AG04450 (cell line): ENCODE measurements around the gene CFAP251. TPM values are rescaled to one million over a fixed set of nuclear protein-coding genes. Genes with fewer than 3 reads are reported as not detected.

Experiments
- CTCF ChIA-PET: fragments of 300-600, 350-600 bp; formaldehyde crosslinking; extraction: SDS; loops from one replicate; lab custom pipeline; 2022; ENCODE audit warnings: antibody characterized with exemption, inconsistent platforms; lab: Charles Lee
- POLR2A ChIA-PET: fragments of 350-600 bp; formaldehyde crosslinking; extraction: SDS; loops from one replicate; lab custom pipeline; 2021; ENCODE audit warnings: antibody characterized with exemption, inconsistent platforms; lab: Yijun Ruan, JAX
- DNase-seq: peaks from one replicate; pipeline ENCODE4 v3.0.0-alpha.2; 2011; ENCODE audit warnings: low read depth, low spot score
- H3K27ac ChIP-seq: one replicate; pipeline ENCODE4 v1.5.1; 2012; ENCODE audit warnings: low read depth, low read length, control low read depth
- H3K27me3 ChIP-seq: one replicate; pipeline ENCODE4 v1.6.0; 2012; ENCODE audit warnings: low read length; ENCODE audit not compliant: control insufficient read depth, insufficient read depth
- H3K4me3 ChIP-seq: 2 replicates; pipeline ENCODE4 v1.5.1; 2011; ENCODE audit warnings: mild to moderate bottlenecking, low read depth, low read length, control low read depth
- H3K9me3 ChIP-seq: 2 replicates; pipeline ENCODE4 v1.5.1; 2012; ENCODE audit warnings: low read length; ENCODE audit not compliant: control insufficient read depth, insufficient read depth
- polyA plus RNA-seq: library from polyadenylated mRNA; depleted of rRNA; stranded (reverse); fragments of >200 nt; gene quantifications from 2 replicates; pipeline ENCODE4 v1.2.3, GENCODE V29; 2011
- TF ChIP-seq, protein P1 (sequence below): IDR thresholded peaks from 2 replicates; pipeline ENCODE4 v1.5.1; 2011; ENCODE audit warnings: low read depth, low read length, control low read depth, inconsistent platforms

Gene CFAP251
- polyA plus RNA-seq, 1 experiment: 16.1 TPM

DNA sequence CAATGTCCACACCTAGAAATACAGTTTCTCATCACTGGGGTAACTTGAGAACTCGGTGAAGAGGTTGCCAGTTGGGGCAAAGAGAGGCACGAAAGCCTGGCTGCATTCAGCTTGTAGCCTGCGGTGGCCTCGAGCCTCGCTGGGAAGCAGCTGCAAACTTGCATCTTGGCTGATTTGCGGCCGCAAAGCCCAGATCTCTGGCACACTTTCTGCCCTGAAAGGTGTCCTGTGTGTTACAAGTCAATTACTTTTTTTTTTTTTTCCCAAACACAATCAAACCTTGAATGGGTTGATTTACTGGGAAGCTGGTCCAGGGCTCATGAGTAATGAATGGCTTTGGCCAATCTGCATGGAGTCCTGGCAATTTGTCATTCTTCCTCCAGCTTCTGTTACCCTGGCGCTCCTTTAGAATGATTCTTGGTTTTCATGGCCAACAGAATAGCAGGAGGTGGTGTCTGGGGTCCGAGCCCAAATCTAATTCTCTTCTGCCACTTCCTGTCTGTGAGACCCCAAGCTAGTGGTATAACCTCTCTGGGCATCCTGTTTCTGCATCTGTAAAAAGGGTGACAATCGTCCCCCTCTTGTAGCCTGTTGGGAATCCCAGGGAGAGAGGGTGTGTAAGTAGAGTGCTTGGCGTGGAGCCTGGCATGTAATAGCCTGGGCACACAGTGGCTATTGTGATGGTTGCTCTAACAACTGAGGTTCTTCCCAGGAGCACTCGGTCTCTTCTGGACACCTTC lies 109.9 kb downstream of the CFAP251 start:
- Histone ChIP-seq H3K27me3 (no peaks in the 10 kb centered on the region), H3K9me3 (no peaks in the 10 kb centered on the region; the same call in 1 of the 2 replicates), H3K27ac (no peak overlapping the region), H3K4me3 (no peak overlapping the region)
- TF ChIP-seq, protein P1, sequence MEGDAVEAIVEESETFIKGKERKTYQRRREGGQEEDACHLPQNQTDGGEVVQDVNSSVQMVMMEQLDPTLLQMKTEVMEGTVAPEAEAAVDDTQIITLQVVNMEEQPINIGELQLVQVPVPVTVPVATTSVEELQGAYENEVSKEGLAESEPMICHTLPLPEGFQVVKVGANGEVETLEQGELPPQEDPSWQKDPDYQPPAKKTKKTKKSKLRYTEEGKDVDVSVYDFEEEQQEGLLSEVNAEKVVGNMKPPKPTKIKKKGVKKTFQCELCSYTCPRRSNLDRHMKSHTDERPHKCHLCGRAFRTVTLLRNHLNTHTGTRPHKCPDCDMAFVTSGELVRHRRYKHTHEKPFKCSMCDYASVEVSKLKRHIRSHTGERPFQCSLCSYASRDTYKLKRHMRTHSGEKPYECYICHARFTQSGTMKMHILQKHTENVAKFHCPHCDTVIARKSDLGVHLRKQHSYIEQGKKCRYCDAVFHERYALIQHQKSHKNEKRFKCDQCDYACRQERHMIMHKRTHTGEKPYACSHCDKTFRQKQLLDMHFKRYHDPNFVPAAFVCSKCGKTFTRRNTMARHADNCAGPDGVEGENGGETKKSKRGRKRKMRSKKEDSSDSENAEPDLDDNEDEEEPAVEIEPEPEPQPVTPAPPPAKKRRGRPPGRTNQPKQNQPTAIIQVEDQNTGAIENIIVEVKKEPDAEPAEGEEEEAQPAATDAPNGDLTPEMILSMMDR: no peak
- no peak for DNase-seq
- ChIA-PET CTCF (interaction anchor here (1.2 kb wide), 1 partner anchor 9 kb away, joined by 3 read pairs; no protein-coding TSS in a partner anchor), POLR2A (no interaction called here)

- Histone ChIP-seq H3K27me3 (no peaks in the 10 kb centered on the region), H3K27ac (no peak overlapping the region), H3K4me3 (no peak overlapping the region), H3K9me3 (no peaks in the 10 kb centered on the region; the same call in 1 of the 2 replicates)
- CTCF ChIA-PET: no interaction called here
- no peak for DNase-seq
- POLR2A ChIA-PET: no interaction called here
- TF ChIP-seq, protein P1: no peak
Measured at GRCh38 chr12:122028905-122029560, 110.6 kb downstream of the CFAP251 start.

GRCh38 chr12:122029620-122030423 lies 111.4 kb downstream of the CFAP251 start:
- H3K4me3 ChIP-seq: no peak overlapping the region
- H3K9me3 ChIP-seq: no peaks in the 10 kb centered on the region; the same call in 1 of the 2 replicates
- ChIA-PET CTCF (interaction anchor here (2.0 kb wide), 1 partner anchor 113 kb away, joined by 5 read pairs; no protein-coding TSS in a partner anchor), POLR2A (no interaction called here)
- DNase-seq: no peak
- no peaks in the 10 kb centered on the region for H3K27me3 ChIP-seq
- TF ChIP-seq, protein P1: no peak
- no peak overlapping the region for H3K27ac ChIP-seq

- no peak overlapping the region for H3K4me3 ChIP-seq
- H3K27me3 ChIP-seq: no peaks in the 10 kb centered on the region
- ChIA-PET CTCF (interaction anchor here (1.2 to 2.0 kb wide), 2 partner anchors 9 to 114 kb away, joined by 3 to 5 read pairs; no protein-coding TSS in a partner anchor), POLR2A (no interaction called here)
- DNase-seq: no peak
- no peaks in the 10 kb centered on the region; the same call in 1 of the 2 replicates for H3K9me3 ChIP-seq
- no peak overlapping the region for H3K27ac ChIP-seq
- TF ChIP-seq, protein P1: no peak
Measured at GRCh38 chr12:122030424-122031035, 112.1 kb downstream of the CFAP251 start.
